ENCODE data around the gene MLLT1.

MLLT1 gene

GRCh38 chr19:6161271-6161850, 118.4 kb downstream of the MLLT1 start:
- TF ChIP-seq FOXA1 (IDR thresholded peaks at IDR 0.05) (no peak), SUZ12 (IDR thresholded peaks at IDR 0.05) (no peak), L3MBTL2 (conservative IDR thresholded peaks at IDR 0.05) (no peak), ARNT (IDR thresholded peaks at IDR 0.05) (no peak), PKNOX1 (IDR thresholded peaks at IDR 0.05) (no peak), NFRKB (IDR thresholded peaks at IDR 0.05) (no peak), ELF4 (IDR thresholded peaks at IDR 0.05) (no peak), HDGF (IDR thresholded peaks at IDR 0.05; ENCODE audit: borderline replicate concordance) (no peak), FOXM1 (IDR thresholded peaks at IDR 0.05; ENCODE audit: borderline replicate concordance) (no peak), LEF1 (IDR thresholded peaks at IDR 0.05; ENCODE audit: borderline replicate concordance) (no peak), BHLHE40 (IDR thresholded peaks at IDR 0.05; ENCODE audit: borderline replicate concordance) (no peak), ZNF384 (IDR thresholded peaks at IDR 0.05) (no peak), SP1 (IDR thresholded peaks at IDR 0.05) (no peak)
- POLR2A ChIA-PET = no interaction called here
- DNase-seq (ENCODE audit: extremely low spot score) = peak; percentile 30
- CTCF ChIA-PET = no interaction called here
